Measurements from ENCODE around the gene ITGA2.

DNA sequence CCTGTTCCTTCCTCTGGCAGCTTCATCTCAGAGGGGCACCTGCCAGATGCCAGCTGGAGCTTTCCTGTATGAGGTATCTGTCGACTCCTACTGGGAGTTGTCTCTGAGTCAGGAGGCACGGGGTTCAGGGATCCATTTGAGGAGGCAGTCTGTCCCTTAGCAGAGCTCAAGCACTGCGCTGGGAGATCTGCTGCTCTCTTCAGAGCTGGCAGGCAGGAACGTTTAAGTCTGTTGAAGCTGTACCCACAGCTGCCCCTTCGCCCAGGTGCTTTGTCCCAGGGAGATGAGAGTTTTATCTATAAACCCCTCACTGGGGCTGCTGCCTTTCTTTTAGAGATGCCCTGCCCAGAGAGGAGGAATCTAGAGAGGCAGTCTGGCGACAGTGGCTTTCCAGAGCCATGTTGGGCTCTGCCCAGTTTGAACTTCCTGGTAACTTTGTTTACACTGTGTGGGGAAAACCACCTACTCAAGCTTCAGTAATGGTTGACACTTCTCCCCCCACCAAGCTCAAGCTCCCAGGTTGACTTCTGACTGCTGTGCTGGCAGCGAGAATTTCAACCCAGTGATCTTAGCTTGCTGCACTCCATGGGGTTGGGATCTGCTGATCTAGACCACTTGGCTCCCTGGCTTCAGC, 11.8 kb upstream of the ITGA2 start:
- no peak for TF ChIP-seq EZH2 (IDR thresholded peaks at IDR 0.05)
- TF ChIP-seq POLR2AphosphoS5 (IDR thresholded peaks at IDR 0.05; ENCODE audit: borderline replicate concordance, low read depth, low read length): no peak
- no peak for TF ChIP-seq FOXP2 (optimal IDR thresholded peaks at IDR 0.05; ENCODE audit: control extremely low read depth, extremely low read length, insufficient read depth)

Measured in SK-N-MC (cell line).